T-helper 2 cell treated with Interferon-gamma antibody and Interleukin-4, amounts not matched to agents 100 ng/mL and 5 ng/mL, for 36 hours (primary cell): ENCODE data around the gene FAT4. TPM values are rescaled to one million over a fixed set of nuclear protein-coding genes. Genes with fewer than 3 reads are reported as not detected.

ENCODE experiments used
- intact Hi-C: fragments of 100-400 bp; cut with micrococcal nuclease; formaldehyde crosslinking; loops from one replicate; pipeline ENCODE4 v1.15.1; 2023
- total RNA-seq: library from RNA; stranded (reverse); gene quantifications from 2 replicates; pipeline ENCODE4 v1.2.3, GENCODE V29; 2022

The FAT4 gene
- total RNA-seq, 1 donor from 2014 or later: not detected

GRCh38 chr4:125315576-125316400 lies 1.0 kb downstream of the FAT4 start:
- intact Hi-C loops: no loop called here

- intact Hi-C loops: no loop called here
Measured at GRCh38 chr4:125316401-125316790, 1.6 kb downstream of the FAT4 start.

DNA sequence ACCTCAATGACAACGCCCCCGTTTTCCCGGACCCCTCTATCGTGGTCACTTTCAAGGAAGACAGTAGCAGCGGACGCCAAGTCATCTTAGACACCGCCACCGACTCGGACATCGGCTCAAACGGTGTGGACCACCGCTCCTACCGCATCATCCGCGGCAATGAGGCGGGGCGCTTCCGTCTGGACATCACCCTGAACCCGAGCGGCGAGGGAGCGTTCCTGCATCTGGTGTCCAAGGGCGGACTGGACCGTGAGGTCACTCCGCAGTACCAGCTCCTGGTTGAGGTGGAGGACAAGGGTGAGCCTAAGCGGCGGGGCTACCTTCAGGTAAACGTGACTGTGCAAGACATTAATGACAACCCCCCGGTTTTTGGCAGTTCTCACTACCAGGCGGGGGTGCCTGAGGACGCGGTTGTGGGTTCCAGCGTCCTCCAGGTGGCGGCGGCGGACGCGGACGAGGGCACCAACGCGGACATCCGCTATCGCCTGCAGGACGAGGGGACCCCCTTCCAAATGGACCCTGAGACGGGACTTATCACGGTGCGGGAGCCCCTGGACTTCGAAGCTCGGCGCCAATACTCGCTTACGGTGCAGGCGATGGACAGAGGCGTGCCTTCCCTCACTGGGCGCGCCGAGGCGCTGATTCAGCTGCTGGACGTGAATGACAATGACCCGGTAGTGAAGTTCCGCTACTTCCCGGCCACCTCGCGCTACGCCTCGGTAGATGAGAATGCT lies 2.2 kb downstream of the FAT4 start:
- intact Hi-C loops: no loop called here

DNA sequence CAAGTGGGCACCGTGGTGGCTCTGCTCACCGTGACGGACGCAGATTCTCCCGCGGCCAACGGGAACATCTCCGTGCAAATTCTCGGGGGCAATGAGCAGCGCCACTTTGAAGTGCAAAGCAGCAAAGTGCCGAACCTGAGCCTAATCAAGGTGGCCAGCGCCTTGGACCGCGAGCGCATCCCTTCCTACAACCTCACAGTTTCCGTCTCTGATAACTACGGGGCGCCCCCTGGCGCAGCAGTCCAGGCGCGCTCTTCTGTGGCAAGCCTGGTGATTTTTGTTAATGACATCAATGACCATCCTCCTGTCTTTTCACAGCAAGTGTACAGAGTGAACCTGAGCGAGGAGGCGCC lies 2.7 kb downstream of the FAT4 start:
- intact Hi-C loops: no loop called here

DNA sequence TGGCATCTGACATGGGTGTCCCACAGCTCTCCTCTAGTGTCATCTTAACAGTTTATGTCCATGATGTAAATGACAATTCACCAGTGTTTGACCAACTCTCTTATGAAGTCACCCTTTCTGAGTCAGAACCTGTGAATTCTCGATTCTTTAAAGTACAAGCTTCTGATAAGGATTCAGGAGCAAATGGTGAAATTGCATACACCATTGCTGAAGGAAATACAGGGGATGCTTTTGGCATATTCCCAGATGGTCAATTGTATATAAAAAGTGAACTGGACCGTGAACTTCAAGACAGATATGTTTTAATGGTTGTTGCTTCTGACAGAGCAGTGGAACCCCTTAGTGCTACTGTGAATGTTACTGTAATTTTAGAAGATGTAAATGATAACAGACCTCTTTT lies 4.6 kb downstream of the FAT4 start:
- intact Hi-C loops: no loop called here

- intact Hi-C loops: no loop called here
Measured at GRCh38 chr4:125321709-125322365, 7.1 kb downstream of the FAT4 start.

DNA sequence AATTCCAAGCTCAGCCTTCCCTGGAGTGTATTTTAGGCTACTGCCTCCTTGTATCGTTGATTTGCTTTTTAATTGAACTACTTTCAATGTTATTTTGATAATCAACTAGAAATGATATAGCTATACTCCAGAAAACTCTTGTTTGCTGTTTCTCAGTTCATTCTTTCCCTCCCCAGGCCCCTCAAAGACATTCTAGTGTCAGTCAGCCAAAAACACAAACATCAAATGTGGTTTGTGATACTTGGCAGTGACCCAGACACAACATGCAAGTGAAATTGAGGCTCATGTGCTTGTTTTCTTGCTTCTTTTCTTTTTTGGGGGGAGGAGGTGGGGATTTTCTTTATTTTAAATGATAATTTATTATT lies 7.6 kb downstream of the FAT4 start:
- intact Hi-C loops: no loop called here

- intact Hi-C loops: no loop called here
Measured at GRCh38 chr4:125323654-125324053, 8.9 kb downstream of the FAT4 start.

DNA sequence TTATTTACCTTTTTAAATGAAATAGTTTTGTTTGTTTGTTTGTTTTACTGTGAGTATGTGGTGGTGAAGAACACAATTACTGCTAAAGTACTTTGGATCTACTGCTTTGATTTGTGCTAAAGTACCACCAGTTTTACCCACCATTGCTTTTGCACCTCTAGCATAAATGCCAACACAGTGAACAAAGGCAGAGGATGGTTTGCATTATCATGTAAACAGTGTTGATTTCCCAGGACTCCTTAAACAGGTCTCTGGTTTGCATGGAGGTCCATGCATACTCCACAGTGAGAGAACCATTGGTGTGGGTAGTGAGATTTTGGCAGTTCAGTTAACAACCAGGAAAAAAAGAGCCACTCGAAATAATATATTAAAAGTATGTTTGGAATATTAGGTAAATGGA lies 11.0 kb downstream of the FAT4 start:
- intact Hi-C loops: no loop called here

DNA sequence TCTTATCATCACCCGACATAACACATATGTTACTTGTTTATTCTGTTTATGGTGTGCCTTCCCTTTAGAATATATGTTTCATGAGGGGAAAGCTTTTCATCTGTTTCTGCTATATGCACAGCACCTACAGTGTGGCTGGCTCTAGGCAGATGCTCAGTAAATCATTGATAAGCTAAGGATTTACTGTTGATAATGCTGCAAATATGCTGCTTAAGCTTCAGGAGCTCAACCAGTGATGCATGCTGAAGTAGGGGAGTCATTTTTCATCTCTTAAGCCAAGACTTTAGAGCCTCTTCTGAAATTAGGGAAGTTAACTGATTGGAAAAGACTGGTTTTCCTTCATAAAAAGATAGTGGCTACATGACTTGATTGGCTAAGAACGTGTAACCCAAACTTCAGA lies 16.4 kb downstream of the FAT4 start:
- intact Hi-C loops: no loop called here

DNA sequence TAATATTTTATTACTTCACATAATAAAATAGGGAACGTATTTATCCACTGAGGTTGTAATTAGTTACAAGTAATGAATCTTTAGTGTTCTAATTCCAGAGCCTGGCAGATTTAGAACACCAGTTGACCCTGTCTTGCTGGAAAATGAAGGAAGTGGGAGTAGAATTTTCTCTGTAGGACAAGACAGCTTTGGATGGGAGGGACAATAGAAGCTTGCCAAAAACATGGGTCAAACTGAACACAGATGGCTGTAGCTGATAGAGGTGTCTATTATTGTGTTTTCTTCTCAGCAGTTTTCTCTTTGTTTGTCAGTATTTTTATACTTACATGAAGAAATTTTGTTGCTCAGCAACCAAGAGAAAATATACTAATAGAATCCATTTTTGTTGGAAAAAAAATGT lies 20.2 kb downstream of the FAT4 start:
- intact Hi-C loops: no loop called here

DNA sequence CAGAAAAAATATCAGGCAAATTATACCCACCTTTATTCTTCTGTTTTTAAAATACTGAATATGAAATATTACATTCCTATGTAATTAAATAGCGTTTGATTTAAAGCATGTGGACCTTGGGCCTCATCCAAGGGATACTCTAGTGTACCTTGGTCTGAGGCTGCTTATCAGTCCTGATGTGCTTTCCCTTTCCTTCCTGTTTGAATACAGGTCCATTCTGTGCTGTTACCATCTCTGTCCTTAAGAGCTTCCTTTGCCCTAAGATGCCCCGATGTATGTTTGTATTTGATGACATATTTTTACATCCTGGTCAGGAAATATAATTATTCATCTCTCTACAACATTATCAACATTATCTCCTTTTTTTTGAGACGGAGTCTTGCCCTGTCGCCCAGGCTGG lies 24.1 kb downstream of the FAT4 start:
- intact Hi-C loops: no loop called here

- intact Hi-C loops: no loop called here
Measured at GRCh38 chr4:125344198-125344597, 29.4 kb downstream of the FAT4 start.

- intact Hi-C loops: no loop called here
Measured at GRCh38 chr4:125346616-125347015, 31.9 kb downstream of the FAT4 start.

DNA sequence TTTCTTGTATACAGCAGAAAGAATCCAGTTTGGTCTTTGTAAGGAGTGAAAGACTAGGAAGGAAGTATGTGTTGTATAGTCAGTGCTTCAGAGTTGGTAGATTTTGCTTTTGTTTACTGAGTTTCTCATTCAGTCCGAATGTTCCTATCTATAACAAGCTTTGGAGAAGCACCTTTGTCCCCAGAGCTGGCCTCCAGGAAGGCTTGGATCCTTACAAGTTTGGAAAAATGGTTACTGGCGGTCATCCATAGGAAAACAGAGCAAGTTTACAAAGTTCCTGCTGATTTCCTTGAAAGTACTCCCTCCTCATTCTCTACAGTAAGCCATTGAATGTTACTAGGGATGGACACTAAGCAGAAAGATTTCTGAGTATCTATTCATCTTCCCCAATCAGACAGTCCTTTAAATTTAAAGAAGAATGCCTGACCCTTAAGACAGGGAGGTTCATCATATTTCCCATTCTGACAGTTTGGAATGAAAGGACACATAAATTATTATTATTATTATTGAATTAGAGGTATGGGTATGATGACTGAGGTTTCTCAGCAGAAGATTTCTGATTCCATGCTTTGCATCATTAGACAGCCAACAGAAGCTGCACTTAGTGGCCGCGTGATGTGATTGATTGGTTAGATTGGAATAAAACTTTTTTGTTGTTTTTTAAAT lies 35.8 kb downstream of the FAT4 start:
- intact Hi-C loops: no loop called here

GRCh38 chr4:125352521-125352920 lies 37.8 kb downstream of the FAT4 start:
- intact Hi-C loops: no loop called here

GRCh38 chr4:125353131-125353530 lies 38.4 kb downstream of the FAT4 start:
- intact Hi-C loops: no loop called here

DNA sequence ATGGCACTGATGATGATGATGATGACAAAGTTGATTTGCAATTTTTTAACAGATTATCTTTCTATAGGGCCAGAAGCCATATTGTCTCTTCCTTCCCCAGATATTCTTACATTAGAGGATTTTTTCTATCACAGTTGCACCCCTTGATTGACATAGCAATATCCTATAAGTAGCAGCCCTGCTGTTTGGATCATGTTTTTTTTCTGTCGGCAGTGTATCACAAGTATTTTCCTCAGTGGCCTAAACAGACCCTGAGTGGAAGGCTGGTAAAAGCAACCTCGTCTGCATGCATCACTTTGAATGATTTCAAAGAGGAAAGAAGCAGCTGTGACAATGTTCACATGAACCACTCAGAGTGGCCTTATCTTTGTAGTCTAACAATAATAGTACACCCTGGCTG lies 41.0 kb downstream of the FAT4 start:
- intact Hi-C loops: no loop called here

- intact Hi-C loops: no loop called here
Measured at GRCh38 chr4:125357675-125358074, 42.9 kb downstream of the FAT4 start.

DNA sequence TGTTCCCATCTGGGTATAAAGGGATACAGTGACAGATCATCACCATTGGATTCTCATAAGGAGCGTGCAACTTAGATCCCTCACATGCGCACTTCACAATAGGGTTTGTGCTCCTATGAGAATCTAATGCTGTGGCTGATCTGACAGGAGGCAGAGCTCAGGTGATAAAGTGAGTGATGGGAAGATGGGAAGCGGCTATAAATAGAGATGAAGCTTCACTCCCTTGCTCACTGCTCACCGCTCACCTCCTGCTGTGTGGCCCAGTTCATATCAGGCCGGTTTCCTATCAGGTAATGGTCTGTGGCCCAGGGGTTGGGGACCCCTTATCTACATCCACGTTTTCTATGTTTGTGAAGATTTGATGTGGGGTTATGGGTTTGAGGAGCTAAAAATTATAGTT lies 43.7 kb downstream of the FAT4 start:
- intact Hi-C loops: no loop called here

- intact Hi-C loops: no loop called here
Measured at GRCh38 chr4:125359363-125359762, 44.6 kb downstream of the FAT4 start.
